ENCODE results near the gene CRTC3.

Gene CRTC3

DNA sequence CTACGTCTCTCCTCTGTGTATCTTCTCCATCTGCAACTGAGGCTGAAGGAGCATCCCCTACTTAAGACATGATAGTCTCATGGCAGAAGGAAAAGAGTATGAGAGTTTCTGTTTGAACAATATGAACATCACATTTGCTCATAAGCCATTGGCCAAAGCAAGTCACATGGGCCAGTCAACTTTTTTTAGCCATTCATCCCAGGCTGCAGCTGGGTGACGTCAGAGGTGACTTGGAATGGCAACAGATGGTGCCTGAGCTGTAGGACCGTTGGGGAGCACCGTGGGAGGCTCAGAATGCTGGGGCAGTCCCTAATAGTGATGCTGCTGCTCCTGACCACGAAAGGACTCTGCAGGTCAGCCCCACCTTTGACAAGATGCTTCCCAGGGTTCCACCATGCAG is 58.7 kb downstream of the CRTC3 start:
- DNase-seq (ENCODE audit: extremely low spot score, insufficient read length, low read depth) (no peak), FAIRE-seq (no peak)

DNA sequence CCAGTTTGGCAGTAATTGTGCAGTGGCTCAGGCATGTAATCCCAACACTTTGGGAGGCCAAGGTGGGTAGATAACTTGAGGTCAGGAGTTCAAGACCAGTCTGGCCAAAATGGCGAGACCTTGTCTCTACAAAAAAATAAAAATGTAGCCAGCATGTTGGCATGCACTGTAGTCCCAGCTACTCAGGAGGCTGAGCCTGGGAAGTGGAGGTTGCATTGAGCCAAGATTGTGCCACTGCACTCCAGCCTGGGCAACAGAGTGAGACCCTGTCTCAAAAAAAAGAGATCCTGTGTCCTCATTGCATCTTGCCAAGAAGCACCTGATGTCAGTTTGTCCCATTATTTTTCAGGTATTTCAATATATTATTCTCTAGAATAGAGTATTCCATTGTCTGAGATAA is 61.8 kb downstream of the CRTC3 start:
- FAIRE-seq (no peak), DNase-seq (ENCODE audit: extremely low spot score, insufficient read length, low read depth) (no peak)

DNA sequence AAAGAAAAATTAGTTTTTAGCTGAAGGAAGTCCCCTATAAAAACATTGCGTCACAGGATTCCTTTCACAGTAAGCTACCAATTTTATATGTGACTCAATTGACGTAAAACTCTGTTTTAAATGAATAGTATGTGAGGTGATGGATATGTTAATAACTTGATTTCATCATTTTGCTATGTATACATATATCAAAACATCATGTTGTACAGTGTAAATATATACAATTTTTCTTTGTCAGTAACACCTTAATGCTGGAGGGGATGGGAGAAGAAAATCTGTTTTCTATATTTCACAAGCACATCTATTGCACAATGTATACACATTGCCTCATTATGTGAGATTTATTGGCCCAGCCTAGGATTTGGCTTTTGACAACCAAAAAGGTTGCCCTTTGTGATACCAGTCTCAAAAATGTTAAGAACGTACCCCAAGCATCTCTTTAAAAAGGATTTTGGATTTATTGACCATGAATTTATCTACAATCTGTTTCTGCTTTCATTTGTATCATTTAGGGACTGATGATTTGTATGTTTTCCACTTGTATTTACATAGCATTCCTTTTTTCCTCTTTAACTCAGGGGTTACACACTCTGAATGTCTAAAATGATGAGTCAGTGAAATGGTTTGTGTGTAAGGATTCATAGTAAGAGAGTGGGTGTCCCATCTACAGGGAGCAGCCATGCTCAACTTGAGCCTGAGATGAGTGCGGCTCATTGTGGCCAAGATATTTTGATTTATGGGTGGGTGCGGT is 62.6 kb downstream of the CRTC3 start:
- FAIRE-seq (no peak), DNase-seq (ENCODE audit: extremely low spot score, insufficient read length, low read depth) (no peak)

DNA sequence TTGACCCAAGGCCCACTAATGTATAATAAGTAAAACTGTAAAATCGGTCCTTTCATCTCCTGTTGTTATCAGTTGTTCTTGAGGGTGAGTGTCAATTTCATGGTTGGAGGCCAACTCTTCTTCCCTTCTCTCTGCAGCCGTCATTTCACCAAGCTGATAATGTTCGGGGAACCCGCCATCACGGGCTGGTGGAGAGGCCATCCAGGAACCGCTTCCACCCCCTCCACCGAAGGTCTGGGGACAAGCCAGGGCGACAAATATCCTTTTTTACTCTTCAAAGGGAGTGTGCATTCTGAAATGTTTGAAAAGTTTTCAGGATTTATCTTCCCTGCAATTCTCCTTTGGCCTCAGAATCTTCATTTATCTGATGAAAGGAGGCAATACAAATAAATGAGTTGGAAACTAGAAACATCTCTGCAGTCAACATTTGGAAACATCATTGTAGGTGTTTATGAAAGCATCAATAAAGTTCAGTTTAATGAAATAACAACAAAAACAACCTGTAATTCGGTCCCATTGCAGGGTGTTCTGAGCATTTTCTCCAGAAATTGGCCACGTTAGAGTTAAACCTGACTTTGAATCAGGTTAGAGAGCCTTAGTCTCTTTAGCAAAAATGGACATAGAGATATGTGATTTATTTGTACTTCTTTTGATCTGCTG is 63.9 kb downstream of the CRTC3 start:
- peak; percentile 47 for FAIRE-seq

DNA sequence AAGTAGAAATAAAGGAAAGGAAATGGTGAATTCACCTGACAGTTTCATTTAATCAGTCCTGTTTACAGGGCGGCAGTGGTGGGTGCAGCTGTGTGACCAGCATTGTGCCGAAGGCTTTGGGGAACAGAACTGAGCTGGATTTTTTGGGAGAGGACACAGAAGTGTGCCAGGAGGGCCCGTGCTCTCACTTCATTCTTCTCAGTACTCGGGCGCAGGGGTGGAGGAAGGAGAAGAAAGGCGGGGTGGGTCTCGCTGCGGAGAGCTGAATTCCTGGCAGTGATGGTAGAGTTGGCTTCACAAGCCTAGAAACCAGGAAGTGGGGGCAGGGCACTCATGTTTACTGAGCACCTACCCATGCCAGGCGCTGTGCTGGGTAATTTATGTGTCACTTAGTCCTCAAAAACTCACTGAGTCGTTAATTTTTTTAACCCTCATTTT is 64.6 kb downstream of the CRTC3 start:
- peak; percentile 84 for FAIRE-seq

More for the DNA sequence above, 63.9 kb downstream of the CRTC3 start:
- DNase-seq (ENCODE audit: extremely low spot score, insufficient read length, low read depth) = no peak

DNA sequence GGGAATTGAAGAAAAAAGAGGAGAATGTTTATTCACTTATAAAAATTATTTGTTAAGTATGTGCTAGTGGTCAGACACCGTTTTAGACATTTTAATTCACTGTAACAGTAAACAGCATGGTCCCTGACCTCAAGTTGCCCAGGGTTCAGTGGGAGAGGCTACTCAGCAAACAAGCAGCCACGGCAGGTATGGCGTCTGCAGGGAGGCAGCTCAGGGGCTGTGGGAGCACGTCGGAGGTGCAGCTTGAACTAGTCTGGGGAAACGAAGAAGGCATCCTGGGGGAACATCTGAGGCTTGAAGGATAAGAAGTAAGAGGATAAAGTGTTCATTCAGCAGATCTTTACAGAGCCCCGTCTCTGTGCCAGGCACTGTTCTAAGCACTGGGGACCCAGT is 66.0 kb downstream of the CRTC3 start:
- DNase-seq (ENCODE audit: extremely low spot score, insufficient read length, low read depth) (no peak), FAIRE-seq (no peak)

More for the DNA sequence above, 64.6 kb downstream of the CRTC3 start:
- no peak for DNase-seq (ENCODE audit: extremely low spot score, insufficient read length, low read depth)

DNA sequence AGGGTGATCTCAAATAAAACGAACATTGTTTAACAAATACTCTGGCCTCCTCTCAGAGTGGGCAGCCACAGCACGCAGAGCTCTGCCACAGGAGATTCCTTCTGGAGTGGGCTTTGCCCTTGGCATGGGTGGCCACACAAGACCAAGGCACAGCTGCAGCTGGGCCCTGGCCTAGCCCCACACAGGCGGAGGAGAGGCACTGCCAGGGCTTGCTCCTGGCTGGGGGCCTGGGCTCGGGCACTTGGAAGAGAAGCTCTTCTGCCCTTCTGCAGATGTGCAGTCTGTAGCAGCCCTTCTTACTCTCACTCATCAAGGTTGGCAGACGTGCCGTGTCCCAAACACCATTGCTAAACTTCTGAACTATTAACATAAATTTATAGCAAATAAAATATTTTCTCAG is 67.2 kb downstream of the CRTC3 start:
- no peak for DNase-seq (ENCODE audit: extremely low spot score, insufficient read length, low read depth)
- FAIRE-seq = no peak

DNA sequence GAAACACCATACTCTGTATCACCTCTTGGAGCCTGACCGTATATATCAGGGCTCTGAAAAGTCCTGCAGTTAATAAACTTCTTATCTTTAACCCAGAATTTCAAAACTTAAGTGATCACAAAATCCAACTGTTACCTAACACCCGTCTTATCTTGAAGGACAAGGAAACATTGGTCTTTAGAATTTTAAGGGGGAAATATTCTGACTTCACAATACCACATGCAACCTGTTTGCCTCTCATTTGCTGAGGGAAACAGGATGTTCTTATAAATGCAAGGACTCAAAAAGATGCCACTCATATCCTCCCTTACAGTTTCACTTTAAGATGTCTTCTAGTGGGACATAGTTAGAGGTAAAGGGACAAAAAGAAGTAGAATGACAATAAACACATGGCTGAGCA is 67.9 kb downstream of the CRTC3 start:
- DNase-seq (ENCODE audit: extremely low spot score, insufficient read length, low read depth) (no peak), FAIRE-seq (no peak)

DNA sequence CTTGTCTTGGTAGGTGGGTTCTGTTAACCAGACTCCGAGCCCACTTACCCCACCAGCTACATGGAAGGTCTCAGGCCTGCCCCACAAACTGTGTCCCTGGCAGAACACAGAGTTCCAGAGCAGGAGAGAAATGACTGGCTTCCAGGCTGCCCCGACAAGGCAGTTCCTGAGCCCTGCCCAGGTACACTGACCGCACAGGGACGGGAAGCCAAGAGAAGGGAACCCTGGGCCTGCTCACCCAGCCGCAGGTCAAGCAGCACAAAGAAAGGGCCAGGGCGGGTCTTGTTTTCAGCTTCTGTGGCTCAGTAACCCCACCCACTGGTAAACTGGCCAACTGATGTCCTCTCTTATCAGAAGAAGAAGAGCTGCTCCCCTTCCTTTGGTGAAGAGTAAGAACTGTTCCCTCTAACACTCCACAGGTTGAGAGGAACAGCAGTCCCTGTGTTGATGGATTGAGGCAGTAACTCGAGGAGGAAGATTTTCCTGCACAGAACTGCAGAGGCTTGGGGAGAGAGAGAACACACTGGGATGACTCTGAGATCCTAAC is 68.4 kb downstream of the CRTC3 start:
- no peak for DNase-seq (ENCODE audit: extremely low spot score, insufficient read length, low read depth)
- peak; percentile 96 for FAIRE-seq

DNA sequence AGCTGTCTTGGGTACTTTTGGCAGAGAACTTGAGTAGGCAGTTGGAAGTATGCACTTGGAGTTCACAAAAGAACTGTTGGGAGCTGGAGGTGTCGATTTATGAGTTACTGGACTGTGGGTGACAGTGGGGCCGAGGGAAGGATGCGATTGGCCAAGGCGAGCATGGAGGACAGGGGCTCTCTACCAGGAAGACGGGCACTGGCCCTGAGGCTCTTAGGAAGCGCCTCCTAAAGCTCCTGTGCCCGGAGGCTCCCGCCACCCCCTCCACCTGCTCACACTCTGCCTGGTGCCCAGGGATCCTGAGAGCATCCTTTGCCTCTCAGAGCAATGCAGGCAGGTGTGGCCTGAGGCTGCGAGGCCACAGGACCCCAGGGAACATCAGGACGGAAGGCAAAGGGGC is 69.0 kb downstream of the CRTC3 start:
- DNase-seq (ENCODE audit: extremely low spot score, insufficient read length, low read depth) = no peak
- no peak for FAIRE-seq

DNA sequence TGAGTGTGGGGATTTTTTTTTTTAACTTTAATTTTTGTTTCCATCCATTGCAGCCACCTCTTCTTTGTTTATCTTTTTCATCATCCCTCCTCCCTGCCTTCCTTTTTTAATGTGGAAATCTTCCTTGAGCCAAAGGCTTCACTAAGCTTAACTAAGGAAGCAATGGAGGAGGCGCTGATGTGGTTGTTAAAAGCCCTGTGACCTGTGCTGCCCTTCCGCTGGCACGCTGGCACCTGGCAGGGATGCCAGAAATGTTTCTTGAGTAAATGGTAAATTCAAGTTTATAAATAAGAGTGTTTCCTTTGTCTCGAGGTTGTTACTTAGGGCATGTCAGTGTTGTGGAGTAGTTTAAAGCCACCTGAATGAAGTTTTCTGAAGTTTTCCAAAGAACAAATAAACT is 69.4 kb downstream of the CRTC3 start:
- DNase-seq (ENCODE audit: extremely low spot score, insufficient read length, low read depth) (no peak), FAIRE-seq (no peak)

DNA sequence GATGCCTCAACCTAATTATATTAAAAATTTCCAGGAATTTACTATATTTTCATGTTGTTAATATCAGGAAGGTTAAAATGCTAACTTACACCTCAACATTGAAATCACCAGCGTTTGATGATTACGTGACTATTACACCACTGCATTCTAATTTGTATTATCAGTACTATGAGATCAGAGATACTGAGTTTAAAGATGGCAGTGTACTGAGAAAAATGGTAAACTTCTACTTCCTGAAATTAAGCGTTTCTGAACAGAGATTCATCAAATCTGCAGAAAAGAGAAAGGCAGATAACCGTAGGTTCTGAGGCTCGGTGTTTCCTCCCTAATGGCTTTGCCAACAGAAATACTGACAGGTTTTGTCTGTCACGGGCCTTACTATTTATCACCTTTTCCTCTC is 69.9 kb downstream of the CRTC3 start:
- FAIRE-seq (no peak), DNase-seq (ENCODE audit: extremely low spot score, insufficient read length, low read depth) (no peak)

DNA sequence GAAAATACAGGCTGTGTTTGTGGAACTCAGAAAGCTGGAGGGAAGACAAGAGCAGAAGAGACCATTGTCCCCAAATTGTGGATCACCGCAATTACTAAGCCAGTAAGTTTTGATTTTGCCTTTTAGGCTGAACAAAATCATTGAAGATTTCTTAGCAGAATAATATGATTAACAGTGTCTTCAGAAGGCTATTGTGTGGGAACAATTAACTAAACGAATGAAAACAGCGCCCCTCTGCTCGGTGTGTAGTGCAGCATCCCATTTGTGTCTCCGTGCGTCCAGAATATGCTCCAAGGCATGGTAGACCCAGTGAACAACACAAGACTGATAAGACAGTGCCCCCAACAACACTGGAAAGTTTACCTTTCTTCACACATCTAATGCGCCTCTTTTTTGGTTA is 71.2 kb downstream of the CRTC3 start:
- DNase-seq (ENCODE audit: extremely low spot score, insufficient read length, low read depth) = no peak

DNA sequence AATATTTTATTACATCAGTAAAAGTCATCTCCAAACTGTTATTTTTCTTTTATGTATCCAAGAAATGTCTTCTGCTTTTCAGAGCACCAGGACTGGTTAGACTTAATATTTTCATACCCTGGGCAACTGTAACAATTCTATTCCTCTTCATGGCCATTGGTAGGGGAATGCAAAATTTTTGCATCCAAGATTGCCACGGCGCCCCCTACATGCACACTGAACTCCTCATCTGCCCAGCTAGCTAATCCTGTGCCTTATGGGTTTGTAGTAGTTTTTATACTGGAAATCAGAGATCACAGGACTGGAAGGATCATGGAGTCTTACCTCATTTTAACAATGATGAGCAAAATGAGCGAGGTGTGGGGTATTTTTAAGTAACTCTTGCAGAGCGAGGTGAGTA is 74.2 kb downstream of the CRTC3 start:
- peak; percentile 67 for FAIRE-seq
- no peak for DNase-seq (ENCODE audit: extremely low spot score, insufficient read length, low read depth)

More for the DNA sequence above, 71.2 kb downstream of the CRTC3 start:
- no peak for FAIRE-seq

DNA sequence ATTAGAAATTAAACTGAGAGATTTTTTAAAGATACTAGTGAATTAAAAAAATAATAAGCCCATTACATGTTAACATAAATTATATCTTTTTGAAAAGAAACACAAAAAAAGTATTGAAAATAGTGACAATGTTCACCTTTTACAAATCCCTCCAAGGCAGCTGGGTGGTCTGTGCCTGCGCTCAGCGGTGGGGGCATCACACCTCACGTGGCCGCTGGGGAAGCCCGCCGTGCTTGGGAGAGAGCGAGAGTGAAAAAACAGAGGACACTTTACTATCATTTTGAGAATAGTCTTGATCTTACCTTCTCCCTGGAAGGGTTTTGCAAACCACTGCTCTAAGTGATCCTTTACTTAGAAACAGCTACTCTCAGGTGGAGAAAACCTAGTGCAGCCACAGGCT is 76.9 kb downstream of the CRTC3 start:
- DNase-seq (ENCODE audit: extremely low spot score, insufficient read length, low read depth) = no peak
- no peak for FAIRE-seq

DNA sequence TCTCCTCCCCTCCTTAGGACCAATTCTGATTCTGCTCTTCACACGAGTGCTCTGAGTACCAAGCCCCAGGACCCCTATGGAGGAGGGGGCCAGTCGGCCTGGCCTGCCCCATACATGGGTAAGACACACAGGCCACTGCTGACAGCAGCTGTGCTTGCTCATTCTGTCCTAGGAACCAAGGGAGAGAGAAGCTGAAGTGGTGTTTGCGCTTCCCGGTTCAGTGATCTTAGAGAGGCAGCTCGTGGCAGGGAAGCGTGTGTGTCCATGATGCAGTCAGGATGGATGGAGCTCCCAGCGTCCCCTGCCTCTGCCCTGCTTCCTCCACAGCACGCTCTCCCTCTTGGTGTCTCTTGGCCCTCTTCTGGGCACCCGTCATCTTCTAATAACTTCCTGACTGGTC is 77.6 kb downstream of the CRTC3 start:
- DNase-seq (ENCODE audit: extremely low spot score, insufficient read length, low read depth) (no peak), FAIRE-seq (no peak)

DNA sequence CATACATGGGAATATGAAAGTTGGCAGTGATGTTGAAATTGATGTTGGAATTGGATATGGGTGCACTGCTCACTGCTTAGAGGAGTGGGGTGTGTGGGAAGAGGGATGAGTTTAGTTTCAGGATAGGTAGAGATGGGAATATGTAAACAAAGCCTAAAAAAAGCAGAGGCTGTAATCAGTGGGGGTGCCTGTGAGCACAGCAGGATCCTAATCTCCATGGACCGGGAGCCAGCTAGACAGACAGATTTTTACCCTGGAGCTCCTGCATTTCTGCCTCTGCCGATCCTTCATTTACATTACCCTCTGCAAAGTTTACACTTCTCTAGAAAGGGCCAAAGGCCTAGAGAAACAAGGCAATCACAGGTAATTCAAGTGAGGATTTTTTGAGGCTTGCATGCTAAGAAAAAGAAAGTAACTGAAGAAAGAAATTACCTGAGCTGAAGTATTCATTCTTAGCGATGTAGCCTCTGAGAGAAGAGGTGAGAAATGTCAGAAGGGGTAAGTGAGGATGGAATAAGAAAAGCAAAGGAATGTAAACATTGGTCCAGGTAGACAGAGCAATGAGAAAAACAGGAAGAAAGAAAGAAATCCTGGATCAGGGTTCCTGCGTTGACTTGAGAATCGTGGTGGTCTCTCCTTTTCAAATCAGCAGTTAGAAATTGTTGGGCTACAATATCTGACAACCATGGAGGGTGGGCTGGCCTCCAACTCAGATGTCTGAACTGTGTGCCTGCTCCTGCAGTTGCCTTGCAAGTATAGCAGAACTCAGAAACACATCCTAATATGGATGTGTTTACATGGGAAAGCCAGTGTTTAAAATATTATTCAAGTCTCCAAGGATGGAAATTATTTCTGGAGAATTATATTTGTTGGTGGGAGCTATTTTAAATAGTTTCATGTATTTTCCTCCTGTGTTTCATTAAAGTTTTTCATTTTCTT is 79.8 kb downstream of the CRTC3 start:
- FAIRE-seq (no peak), DNase-seq (ENCODE audit: extremely low spot score, insufficient read length, low read depth) (no peak)

DNA sequence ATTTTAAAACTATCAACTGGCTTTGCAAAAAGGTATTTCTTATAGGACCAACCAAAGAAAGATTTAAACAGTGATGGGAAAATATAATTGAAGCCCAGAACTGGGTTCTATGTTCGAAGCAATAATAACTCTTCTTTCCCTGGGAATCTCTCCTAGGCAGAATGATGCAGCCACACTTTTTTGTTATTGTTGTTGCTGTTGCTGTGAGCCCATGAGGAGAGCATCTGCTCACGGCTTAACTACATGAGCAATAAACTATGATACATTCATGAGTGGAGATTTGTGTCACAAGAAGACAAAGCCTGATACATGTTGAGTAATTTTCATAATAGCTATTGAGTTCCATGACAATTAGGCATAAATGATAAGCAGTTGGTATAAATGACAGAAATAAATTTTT is 80.5 kb downstream of the CRTC3 start:
- DNase-seq (ENCODE audit: extremely low spot score, insufficient read length, low read depth) (no peak), FAIRE-seq (no peak)

DNA sequence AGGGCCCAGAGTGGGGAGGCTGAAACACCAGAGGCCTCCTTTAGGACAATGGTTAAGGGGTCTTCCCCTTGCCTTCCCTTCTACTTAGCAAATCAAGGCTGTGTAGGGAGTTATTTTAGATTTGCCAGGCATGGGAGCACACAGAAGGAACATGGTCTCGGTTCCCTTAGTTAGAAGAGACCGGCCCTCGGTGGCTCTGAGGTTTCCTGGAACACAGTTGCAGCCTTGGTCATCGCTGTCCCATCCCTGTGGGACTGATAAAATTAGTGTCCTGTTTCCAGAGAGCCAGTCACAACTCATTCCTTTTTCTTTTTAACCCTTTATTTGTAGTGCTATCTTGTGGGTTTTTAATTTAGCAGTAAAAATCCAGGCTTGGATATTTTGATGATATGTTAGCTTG is 81.4 kb downstream of the CRTC3 start:
- DNase-seq (ENCODE audit: extremely low spot score, insufficient read length, low read depth) (no peak), FAIRE-seq (no peak)

DNA sequence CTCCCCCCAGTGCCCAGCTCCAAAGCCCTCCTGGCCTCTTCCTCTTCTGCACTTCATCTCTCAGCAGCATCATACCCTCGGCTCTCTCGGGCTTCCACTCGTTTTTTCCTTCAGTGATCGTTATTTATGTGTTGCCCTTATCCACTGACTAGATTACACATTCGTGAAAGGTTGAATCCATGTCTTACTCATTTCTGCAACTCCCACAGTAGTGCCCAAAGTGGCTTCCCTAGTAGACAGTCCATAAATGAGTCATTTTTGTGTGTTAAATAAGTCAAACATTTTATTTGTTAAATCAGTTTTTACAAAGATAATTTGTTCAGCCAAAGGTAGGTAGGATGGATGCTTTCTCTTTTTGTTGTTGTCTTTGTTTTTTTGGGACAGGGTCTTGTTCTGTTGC is 87.4 kb downstream of the CRTC3 start:
- FAIRE-seq (no peak), DNase-seq (ENCODE audit: extremely low spot score, insufficient read length, low read depth) (no peak)

Measured in GM18507 (cell line).